HG02763 (cell line): ENCODE measurements around the gene DBNL.

Source experiments
- ATAC-seq: cut with Tn5 transposase; IDR thresholded peaks from one replicate; pipeline ENCODE4 v1.9.1; 2021; ENCODE audit warnings: mild to moderate bottlenecking, moderate library complexity; ENCODE audit not compliant: unreplicated experiment

The DBNL gene

DNA sequence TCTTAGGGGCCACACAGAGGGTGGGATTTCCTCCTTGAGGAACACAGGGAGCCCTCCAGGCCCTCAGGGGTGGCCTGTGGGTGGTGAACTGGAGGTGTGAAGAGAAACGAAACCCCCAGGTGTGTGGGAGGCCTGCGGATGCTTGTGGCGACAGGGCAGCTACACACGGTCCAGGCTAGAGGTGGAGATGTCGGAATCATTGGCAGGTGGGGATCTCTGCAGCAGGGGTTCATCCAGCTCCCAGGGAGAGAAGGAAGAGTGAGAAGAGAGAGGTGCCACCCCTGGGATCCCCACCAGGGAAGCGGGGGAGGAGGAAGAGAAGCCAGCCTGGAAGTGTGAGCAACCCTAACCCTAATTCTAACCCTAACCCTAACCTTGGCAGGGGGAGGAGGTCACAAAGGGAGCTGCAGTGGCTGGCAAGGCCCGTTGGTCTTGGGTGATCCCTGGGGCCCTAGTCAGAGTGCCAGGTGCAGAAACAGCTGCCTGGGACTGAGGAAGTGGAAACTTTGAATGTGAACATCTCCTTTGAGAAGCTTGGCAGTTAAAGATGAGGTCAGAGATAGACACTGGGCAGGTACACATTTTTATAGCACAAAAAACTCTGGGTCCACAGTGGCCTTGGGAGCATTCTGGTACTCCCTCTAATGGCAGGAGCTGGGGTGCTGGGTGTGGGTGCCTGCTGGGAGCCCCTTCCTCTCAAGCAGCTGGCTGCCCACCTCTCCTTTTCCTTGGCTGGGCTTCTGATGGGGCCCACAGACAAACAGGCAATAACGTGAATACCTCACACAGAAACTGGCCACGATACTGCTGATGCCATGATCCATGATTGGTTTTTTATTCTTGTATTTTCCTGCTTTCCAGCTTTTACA, 52.8 kb downstream of the DBNL start:
- peak; percentile 67 for ATAC-seq

DNA sequence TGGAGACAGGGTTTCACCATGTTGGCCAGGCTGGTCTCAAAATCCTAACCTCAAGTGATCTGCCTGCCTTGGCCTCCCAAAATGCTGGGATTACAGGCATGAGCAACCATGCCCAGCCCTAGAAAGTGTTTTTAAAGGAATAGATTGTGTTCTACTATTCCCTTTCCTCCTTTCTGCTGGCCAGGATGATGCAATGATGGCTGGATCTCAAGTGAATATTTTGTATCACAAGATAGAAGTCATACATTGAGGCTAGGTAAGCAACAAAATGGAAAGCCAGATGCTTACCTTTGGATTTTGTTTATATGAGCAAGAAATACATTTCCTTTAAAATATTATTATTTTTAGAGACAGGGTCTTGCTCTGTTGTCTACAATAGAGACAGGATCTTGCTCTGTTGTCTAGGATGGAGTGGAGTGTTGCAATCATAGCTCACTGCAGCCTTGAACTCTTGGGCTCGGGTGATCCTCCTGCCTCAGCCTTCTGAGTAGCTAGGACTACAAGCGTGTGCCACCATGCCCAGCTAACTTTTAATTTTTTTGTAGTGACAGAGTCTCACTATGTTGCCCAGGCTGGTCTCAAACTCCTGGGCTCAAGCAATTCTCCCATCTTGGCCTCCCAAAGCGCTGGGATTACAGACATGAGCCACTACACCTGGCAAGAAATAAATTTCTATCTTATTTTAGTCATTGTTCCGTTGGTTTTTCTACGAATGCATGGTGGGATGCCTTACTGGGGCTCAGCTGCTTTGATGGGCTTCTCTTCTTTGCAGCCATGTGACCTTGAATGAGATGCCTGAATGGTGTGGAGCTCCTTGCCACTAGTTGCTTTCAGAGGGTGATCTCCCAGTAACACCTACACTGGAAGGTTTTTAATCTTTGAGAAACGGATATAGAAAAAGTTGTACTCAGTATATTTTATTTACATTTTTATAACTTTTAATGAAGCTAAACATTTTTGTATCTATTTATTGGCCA, 53.9 kb downstream of the DBNL start:
- no peak for ATAC-seq

DNA sequence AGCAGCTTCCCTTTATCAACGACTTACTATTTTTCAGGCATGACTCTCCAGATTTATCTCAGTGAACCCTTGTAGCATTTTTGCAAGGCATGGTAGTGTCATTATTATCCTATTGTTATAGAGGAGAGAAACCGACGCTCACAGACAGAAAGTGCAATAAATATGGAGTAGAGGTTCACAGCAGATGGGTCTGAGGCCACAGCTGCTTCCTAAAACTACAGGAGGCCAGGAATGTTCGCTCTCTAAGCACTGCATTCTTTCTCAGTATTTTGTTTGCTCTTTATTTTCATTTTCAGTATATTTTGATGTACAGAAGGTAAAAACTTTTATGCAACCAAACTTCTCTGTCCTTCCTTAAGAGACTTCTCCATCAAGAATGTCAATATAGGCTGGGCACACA, 55.2 kb downstream of the DBNL start:
- no peak for ATAC-seq

DNA sequence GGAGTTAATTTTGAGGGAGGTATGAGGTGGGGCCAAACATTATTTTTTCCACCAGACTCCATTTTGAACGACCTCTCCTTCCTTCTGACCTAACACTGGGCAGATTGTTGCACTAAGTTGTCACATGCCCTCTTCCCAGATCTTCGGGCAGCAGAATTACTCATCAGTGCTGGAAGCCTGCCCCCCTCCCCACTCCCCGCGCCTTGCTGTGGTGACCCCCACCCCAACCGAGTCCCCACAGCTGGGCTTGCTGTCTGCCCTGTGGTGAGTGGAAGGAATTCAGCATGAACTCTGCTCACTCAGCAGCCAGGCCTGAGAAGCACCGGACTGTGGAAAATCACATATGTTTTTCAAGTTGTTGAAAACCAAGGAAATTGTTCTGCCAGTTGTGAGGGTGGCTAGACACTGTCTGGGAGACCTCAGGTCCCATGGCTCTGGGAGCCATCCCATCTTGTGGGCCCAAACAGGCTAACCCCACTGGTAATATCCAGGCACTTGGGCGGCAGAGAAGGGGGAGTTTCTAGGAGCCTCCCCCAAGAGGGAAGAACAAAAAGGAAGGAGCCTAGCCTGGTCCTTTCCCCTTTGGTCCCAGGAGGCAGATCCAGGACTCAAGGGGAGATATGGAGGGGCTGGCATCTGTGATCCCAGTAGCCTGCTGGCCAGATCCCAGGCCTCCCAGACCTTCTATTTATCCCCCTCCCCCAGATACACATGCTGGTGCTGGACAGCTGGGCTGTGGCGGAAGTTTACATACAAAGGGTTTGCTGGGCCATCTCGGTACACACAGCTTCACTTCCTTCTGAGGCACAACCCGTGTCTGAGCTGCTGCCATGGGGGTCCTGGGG, 56.2 kb downstream of the DBNL start:
- no peak for ATAC-seq

DNA sequence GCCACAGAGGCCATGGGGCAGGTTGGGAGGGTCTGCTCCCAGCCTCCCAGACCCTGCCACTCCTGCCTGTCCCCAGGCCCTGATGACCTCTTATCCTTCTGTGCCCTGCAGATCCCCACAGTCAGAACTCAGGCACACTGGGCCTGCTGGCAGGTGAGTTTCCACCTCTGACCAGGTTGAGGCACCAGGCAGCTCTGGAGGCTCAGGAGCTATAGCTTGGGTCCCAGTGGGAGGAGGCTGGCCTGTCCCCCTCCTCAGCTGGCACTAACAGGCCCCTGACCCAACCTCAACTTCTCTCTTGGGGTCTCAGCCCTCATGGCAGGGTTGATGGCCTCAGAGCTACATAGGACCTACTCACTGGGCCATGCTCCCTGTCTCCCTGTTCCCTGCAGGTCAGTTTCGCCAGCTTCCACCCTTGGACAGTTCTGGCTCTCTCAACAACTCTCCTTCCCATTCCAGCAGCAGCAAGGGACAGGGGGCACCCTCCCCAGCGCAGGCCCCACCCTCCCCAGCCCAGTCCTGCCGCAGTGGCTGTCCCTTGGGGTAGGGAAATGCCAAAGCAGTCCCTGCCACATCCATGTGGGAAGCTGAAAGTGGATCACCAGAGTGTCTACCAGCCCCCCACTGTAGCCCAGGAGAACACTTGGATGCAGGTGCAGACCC, 56.9 kb downstream of the DBNL start:
- ATAC-seq = no peak

DNA sequence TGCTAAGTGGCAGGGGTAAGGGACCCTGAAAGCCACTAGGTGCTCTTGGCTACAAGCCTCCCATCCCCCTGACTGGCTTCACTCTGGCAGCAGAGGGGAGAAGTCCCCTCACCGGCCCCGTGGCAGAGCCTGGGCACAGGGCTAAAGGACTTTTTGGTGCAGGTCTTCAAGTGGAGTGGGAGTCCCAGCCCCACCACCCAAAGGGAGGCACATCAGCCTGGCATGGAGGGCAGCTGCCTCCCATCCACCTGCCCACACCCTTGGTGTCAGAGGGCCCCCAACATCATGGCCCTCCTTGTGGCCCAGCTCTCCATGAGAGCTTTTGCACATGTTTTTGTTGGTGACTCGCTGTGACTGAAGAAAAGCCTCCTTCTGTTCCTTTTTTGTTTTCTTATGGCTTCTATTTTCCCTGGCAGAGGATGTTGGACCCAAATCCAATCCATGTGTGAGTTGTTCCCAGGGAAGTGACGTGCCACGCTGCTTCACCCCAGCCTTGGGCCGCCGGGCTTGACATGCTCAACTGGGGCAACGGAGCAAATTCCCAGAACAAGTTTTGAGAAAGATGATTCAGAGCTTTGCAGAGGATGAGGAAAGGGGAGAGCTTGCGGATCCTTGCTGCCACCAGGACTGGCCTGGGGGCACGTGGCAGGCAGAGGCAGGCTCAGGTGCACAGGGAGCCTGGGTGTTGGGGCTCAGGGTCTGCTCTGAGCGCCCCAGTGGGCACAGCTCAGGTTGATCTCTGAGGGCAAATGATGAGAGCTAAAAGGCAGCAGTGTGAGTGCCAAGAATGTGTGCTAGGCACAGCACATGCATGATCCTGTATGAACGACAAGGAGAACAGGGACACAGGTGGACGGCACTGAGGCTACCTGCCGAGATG, 57.7 kb downstream of the DBNL start:
- ATAC-seq = no peak

DNA sequence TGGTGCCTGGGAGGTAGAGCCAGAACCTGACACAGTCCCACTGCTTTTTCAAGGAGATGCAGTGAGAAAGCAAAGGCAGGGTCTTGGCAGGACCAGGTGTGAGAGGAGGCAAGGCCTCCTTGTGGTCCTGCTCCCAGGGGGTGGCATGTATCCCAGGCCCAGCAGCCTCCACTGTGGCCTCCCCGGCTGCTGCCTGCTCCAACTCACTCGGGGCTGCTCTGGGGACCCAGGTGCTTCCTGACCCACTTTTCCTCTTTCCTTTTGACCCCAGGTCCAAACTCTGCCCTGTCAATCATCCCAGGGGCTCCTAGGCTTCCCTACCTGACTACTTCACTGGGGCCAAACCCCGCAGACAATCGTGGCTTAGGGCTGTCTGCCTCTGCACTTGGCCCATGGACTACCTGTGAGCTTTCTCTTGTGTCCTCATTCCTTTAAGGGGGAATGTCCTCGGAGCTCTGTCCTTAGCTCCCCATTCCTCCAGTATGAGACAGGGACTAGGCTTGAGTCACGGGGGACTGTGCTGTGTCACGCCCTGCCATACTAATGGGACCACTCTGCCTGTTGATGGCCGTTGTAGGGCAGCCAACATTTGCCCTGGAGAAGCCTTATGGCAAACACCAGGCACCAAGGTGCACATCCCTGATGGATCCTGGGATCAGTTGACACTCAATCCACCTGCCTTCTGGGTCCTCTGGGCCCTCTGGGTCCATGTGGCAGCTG, 58.5 kb downstream of the DBNL start:
- ATAC-seq = no peak

DNA sequence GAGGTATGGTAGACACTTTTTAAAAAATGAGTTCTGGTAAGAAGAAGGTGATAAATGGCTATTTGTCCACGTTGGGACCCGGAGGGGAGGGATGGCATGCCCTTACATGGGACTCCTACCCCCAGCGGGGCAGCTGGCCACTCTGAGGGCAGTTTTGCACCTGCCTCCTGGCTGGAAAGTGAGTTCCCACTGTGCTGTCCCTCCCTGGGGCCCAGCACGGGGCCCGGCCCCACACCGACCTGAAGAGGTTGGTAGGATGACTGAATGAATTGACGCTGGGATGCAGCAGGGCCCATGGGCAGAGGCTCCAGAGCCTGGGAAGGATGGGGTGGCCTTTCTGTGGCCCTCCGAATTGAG, 59.0 kb downstream of the DBNL start:
- ATAC-seq = no peak

DNA sequence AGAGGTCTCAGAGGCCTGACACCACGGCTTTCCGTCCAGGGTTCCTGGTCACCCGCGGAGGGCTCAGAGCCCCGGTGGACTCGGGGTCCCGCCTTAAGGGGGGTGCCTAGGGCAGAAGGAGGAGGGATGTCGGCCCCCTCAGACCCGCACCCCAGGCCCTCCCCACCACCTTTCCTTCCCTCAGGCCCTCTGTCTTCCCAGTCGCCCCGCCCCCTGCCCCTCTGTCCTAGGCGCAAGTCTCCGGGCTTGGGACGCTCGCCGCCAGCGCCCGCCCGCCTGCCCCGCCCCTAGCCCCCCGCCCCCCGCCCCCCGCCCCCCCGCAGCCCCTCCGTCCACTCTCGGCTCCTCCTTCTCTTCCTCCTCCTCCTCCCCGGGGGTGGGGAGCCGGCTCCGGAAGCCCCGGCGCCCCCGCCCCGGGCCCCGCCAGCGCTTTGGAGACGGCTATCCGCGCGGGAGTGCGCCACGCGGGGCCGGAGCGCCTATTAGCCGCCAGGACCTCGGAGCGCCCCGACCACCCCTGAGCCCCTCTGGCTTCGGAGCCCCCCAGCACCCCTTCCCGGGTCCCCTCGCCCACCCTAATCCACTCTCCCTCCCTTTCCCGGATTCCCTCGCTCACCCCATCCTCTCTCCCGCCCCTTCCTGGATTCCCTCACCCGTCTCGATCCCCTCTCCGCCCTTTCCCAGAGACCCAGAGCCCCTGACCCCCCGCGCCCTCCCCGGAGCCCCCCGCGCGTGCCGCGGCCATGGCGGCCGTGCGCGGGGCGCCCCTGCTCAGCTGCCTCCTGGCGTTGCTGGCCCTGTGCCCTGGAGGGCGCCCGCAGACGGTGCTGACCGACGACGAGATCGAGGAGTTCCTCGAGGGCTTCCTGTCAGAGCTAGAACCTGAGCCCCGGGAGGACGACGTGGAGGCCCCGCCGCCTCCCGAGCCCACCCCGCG, 59.7 kb downstream of the DBNL start, which contains the start of gene AEBP1:
AEBP1 (plus strand) TSS at position 423 of the 937 bp plus-strand sequence; CDS start at position 744, 321 bp downstream.
- no peak for ATAC-seq

DNA sequence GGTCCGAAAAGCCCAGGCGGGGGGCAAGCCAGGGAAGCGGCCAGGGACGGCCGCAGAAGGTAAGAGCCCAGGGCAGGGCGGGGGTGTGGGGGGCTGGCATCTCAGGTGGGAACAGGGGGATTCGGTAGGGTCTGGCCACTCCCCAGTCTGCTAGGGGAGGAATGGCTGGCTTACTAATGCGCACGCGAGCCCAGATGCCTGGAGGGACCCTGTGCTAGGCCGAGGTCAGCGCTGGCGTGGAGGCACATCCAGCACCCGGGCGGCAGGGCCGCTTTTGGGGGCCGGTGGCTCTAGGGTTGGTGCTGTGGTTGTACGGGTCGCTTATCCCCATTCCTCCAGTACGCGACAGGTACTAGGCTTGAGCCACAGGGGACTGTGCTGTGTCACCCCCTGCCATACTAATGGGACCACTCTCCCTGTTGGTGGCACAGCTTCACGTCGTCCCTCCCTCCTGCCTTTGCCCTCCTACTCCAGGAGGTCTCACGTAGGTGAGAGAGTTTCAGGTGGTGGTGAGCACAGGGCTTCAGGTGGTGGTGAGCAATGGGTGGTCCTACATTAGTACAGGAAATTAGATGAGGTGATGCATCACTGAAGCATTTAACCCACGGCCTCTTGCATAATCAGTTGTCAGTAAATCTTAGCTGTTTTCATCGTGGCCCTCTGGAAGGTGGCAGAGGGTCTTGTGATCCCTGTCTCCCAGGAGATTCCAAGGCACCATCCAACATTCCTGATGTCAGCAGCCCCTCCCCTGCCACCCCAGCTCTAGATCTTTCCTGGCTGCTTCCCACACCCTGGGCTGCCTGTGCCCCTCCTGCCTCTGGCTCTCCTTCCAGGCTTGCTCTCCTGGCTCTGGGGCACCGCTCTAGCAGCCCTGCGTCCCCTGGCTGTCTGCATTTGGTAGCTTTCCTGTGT, 60.6 kb downstream of the DBNL start:
- ATAC-seq = no peak

DNA sequence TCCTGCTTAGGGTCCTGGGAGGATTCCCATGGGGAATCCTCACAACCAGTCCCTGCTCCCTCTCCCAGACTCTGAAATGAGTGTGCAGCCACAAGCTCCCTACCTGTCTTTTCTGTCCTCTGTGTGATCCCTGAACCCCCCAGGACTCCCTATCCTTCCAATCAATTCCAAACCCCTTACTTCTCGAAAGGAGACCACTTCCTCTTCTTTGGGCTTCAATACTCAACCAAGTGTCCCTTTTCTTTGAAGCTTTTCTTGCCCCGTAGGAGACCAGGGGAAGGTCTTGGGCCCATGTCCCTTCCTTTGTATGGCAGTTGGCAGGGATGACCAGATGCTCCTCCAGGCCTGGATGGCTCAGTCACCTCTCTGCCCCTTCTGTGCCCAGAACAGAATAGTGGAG, 61.3 kb downstream of the DBNL start:
- no peak for ATAC-seq

DNA sequence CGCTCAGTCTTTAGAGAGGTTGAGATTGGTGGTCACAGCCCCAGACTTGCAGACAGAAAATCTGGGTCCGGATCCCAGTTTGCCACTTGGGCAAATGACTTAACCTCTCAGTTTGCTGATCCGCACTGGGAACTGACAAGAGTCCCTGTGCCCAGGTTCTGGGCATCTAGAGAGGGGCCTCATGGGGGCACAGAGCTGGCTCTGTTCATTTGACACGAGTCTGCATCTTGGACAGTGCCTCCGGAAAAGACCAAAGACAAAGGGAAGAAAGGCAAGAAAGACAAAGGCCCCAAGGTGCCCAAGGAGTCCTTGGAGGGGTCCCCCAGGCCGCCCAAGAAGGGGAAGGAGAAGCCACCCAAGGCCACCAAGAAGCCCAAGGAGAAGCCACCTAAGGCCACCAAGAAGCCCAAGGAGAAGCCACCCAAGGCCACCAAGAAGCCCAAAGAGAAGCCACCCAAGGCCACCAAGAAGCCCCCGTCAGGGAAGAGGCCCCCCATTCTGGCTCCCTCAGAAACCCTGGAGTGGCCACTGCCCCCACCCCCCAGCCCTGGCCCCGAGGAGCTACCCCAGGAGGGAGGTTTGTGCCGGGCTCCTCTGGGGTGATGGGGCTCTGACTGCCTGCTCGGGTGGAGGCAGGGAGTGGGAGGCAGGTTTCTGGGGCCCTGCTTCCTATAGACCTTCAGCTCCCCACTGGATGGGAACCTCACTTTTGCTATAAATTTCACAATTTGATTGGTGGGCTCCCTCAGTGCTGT, 62.0 kb downstream of the DBNL start:
- no peak for ATAC-seq

DNA sequence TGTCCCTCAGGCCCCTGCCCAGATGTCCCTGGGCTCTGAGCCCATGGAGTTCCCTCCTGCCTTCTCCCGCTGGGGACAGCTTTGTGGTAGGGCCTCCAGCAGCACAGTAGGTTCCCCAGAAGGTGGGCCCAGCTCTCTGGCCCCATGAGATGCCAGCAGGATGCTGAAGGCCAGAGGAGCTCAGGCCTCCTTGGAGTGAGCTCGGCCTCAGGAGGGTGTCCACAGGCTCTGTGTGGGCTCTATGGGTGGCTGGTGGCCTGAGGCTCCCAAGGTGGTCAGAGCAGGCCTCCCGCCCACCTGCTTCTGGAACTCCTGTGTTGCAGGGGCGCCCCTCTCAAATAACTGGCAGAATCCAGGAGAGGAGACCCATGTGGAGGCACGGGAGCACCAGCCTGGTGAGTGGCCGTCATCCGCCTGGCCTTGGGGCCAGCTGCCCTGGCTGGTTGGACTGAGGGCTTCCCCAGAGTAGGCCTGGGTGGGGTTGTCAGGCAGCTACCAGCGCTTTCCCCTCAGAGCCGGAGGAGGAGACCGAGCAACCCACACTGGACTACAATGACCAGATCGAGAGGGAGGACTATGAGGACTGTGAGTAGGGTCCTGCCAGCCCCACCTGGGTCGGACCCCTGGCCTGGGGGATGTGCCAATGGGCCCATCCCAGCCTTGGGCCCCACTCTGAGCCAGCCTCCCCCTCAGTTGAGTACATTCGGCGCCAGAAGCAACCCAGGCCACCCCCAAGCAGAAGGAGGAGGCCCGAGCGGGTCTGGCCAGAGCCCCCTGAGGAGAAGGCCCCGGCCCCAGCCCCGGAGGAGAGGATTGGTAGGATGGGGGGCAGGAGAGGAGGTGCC, 62.8 kb downstream of the DBNL start:
- no peak for ATAC-seq

DNA sequence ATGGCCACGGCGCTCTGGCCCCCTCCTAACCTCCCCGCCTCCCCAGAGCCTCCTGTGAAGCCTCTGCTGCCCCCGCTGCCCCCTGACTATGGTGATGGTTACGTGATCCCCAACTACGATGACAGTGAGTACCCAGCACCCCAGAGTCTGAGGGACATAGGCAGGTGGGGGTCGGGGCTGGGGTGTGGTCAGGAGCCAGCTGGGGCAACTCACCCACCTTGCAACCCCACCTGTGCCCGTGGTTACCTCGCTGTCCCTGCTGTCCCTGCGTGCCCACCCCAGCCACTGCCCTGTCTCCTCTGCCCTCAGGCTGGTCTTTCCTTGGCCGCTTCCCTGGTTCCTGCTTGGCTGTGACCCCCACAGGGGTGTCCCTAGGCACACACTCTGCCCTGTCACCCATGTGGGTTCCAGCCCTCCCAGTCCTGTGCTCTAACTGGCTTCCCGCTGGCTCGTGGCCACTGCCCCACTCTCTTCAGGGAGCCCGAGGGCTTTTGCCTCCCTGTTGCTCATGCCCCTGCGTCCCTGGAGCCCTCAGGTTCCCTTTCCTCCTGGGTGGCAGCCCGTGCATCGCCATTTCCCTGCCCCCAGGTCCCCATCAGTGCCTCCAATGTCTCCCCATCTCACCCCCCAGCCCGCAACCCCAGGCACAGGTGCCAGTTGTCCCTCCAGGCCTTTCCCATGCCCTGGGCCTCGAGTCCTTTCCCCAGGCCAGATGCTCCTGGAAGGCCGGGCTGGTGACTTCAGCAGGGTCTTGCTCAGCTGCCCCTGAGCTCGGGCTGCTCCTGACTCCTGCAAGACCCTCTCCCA, 63.7 kb downstream of the DBNL start:
- no peak for ATAC-seq
